ENCODE results near the gene TBC1D30. TPM values are rescaled to one million over a fixed set of nuclear protein-coding genes. Genes with fewer than 3 reads are reported as not detected.

TBC1D30 gene
- total RNA-seq, 2 experiments from 2014 or later, result 0.28 to 0.49 TPM

- intact Hi-C loops (cut with DNase I, micrococcal nuclease), result no loop called here
- no peak for TF ChIP-seq CTCF (IDR thresholded peaks at IDR 0.05)
- Mint-ChIP-seq H3K4me3 (peak overlapping the region; percentile 66), H3K9me3 (peaks cover 2% of the 10 kb centered on the region), H3K36me3 (ENCODE audit: low read depth) (no peaks in the 10 kb centered on the region), H3K4me1 (ENCODE audit: low read depth) (peaks cover 20% of the 10 kb centered on the region), H3K27ac (no peak overlapping the region), H3K27me3 (peaks cover 80% of the 10 kb centered on the region)
- DNase-seq (peak in 13 of 14 experiments; percentile 10 to 57 (median 22)), ATAC-seq (ENCODE audit: poor library complexity) (peak; percentile 68)
- POLR2A ChIA-PET, result no interaction called here
- H3K4me1 ChIP-seq (ENCODE audit: insufficient read depth, low read length), result peaks cover 23% of the 10 kb centered on the region
- H3K4me3 ChIP-seq (ENCODE audit: low read length), result no peak overlapping the region
- H3K36me3 ChIP-seq (ENCODE audit: insufficient read depth, low read length), result no peaks in the 10 kb centered on the region
- no peak overlapping the region for H3K27ac ChIP-seq (ENCODE audit: low read depth in 1 of 2, low read length in 2 of 2)
- CTCF ChIA-PET, result no interaction called here
- H3K9me3 ChIP-seq (ENCODE audit: control insufficient read depth in 1 of 2, insufficient read depth in 1 of 2, low read length in 2 of 2), result peaks cover 5 to 21% of the 10 kb centered on the region in 2 experiments
- peaks cover 52 to 53% of the 10 kb centered on the region in 2 experiments for H3K27me3 ChIP-seq (ENCODE audit: control insufficient read depth in 1 of 2, insufficient read depth in 2 of 2, low read length in 2 of 2)
Observed at GRCh38 chr12:64826234-64826633, 1.8 kb downstream of the TBC1D30 start.

GRCh38 chr12:64828713-64829112 is 4.3 kb downstream of the TBC1D30 start:
- Mint-ChIP-seq H3K27me3 (peaks cover 77% of the 10 kb centered on the region), H3K4me1 (ENCODE audit: low read depth) (peaks cover 20% of the 10 kb centered on the region), H3K4me3 (no peak overlapping the region), H3K27ac (no peak overlapping the region), H3K9me3 (peaks cover 2% of the 10 kb centered on the region), H3K36me3 (ENCODE audit: low read depth) (no peaks in the 10 kb centered on the region)
- ChIA-PET CTCF (no interaction called here), POLR2A (no interaction called here)
- TF ChIP-seq CTCF (IDR thresholded peaks at IDR 0.05), result no peak
- Histone ChIP-seq H3K9me3 (ENCODE audit: control insufficient read depth in 1 of 2, insufficient read depth in 1 of 2, low read length in 2 of 2) (peaks cover 0 to 17% of the 10 kb centered on the region in 2 experiments), H3K4me3 (ENCODE audit: low read length) (no peak overlapping the region), H3K36me3 (ENCODE audit: insufficient read depth, low read length) (no peaks in the 10 kb centered on the region), H3K27me3 (ENCODE audit: control insufficient read depth in 1 of 2, insufficient read depth in 2 of 2, low read length in 2 of 2) (peaks cover 42 to 53% of the 10 kb centered on the region in 2 experiments), H3K27ac (ENCODE audit: low read depth in 1 of 2, low read length in 2 of 2) (no peak overlapping the region), H3K4me1 (ENCODE audit: insufficient read depth, low read length) (peaks cover 23% of the 10 kb centered on the region)
- ATAC-seq (ENCODE audit: poor library complexity), result no peak
- intact Hi-C loops (cut with DNase I, micrococcal nuclease), result no loop called here
- DNase-seq, result no peak

- POLR2A ChIA-PET, result no interaction called here
- DNase-seq, result no peak
Observed at GRCh38 chr12:64833928-64834327, 9.5 kb downstream of the TBC1D30 start.

More at GRCh38 chr12:64833928-64834327, 9.5 kb downstream of the TBC1D30 start:
- Histone ChIP-seq H3K36me3 (ENCODE audit: insufficient read depth, low read length) (no peaks in the 10 kb centered on the region), H3K4me3 (ENCODE audit: low read length) (no peak overlapping the region), H3K9me3 (ENCODE audit: control insufficient read depth in 1 of 2, insufficient read depth in 1 of 2, low read length in 2 of 2) (no peaks in the 10 kb centered on the region), H3K4me1 (ENCODE audit: insufficient read depth, low read length) (no peaks in the 10 kb centered on the region), H3K27me3 (ENCODE audit: control insufficient read depth in 1 of 2, insufficient read depth in 2 of 2, low read length in 2 of 2) (peaks cover 4 to 9% of the 10 kb centered on the region in 2 experiments), H3K27ac (ENCODE audit: low read depth in 1 of 2, low read length in 2 of 2) (no peak overlapping the region)
- H3K4me1 Mint-ChIP-seq (ENCODE audit: low read depth), result no peaks in the 10 kb centered on the region
- CTCF ChIA-PET, result no interaction called here
- H3K9me3 Mint-ChIP-seq, result no peaks in the 10 kb centered on the region
- ATAC-seq (ENCODE audit: poor library complexity), result no peak
- no peak overlapping the region for H3K27ac Mint-ChIP-seq
- intact Hi-C loops (cut with DNase I, micrococcal nuclease), result no loop called here
- no peak for TF ChIP-seq CTCF (IDR thresholded peaks at IDR 0.05)
- H3K4me3 Mint-ChIP-seq, result no peak overlapping the region
- peaks cover 38% of the 10 kb centered on the region for H3K27me3 Mint-ChIP-seq
- no peaks in the 10 kb centered on the region for H3K36me3 Mint-ChIP-seq (ENCODE audit: low read depth)

Measured in CD4-positive, alpha-beta T cell (primary cell).